ENCODE results near the gene SNRPF. TPM values are rescaled to one million over a fixed set of nuclear protein-coding genes. Genes with fewer than 3 reads are reported as not detected.
A peak's percentile ranks its signal among the peaks of the same experiment; 100 is the strongest.

Gene SNRPF
- total and polyA plus RNA-seq, 8 donors, result 10.9 to 55.4 (median 31.2) TPM; not detected in 2

DNA sequence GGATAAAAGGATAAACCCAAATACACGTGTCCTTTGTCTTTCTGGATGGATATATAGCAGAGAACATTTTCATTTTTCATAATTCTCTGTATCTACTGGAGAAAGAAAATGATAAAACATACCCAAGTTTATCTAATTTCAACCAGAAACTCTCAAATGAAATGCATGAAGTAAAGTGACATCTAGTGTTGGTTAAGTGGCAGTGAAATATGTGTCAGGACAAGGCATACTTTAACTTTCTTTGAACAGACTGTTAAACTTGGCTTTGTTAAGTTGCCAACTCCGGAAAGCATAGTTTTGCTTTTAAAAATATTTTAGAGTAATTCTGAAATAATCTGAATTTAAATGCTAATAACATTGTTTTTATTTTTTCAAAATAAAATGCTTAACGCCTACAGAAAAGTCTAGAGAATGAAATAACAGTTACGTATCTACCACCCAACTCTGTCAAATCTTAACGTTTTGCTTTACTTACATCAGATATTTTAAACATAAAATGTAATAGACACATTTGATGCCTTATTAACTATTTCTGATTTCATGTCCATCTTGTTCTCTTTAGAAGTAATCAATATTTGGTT, 43.0 kb upstream of the SNRPF start:
- intact Hi-C loops (cut with DNase I; ENCODE audit: low total_unique reads), result loop anchor here (5.0 kb wide), 1 partner anchor 233 kb away; no protein-coding TSS in a partner anchor
- DNase-seq, result peak in 1 of 2 donors; percentile 47
- no peaks in the 10 kb centered on the region for H3K27me3 ChIP-seq
- no peak overlapping the region for H3K4me3 ChIP-seq
- H3K27ac ChIP-seq, result no peak overlapping the region
- H3K36me3 ChIP-seq, result no peaks in the 10 kb centered on the region
- H3K9me3 ChIP-seq, result no peaks in the 10 kb centered on the region
- H3K4me1 ChIP-seq, result no peaks in the 10 kb centered on the region
- no peak for TF ChIP-seq POLR2A (IDR thresholded peaks at IDR 0.05)
- TF ChIP-seq, protein P1, sequence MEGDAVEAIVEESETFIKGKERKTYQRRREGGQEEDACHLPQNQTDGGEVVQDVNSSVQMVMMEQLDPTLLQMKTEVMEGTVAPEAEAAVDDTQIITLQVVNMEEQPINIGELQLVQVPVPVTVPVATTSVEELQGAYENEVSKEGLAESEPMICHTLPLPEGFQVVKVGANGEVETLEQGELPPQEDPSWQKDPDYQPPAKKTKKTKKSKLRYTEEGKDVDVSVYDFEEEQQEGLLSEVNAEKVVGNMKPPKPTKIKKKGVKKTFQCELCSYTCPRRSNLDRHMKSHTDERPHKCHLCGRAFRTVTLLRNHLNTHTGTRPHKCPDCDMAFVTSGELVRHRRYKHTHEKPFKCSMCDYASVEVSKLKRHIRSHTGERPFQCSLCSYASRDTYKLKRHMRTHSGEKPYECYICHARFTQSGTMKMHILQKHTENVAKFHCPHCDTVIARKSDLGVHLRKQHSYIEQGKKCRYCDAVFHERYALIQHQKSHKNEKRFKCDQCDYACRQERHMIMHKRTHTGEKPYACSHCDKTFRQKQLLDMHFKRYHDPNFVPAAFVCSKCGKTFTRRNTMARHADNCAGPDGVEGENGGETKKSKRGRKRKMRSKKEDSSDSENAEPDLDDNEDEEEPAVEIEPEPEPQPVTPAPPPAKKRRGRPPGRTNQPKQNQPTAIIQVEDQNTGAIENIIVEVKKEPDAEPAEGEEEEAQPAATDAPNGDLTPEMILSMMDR (IDR thresholded peaks at IDR 0.05), result peak in 5 of 7 experiments; percentile 49 to 86 (median 65)
- 44 to 52% (median 48%) methylated on average over 5 of the region's 5 CpGs for WGBS, 5 donors

DNA sequence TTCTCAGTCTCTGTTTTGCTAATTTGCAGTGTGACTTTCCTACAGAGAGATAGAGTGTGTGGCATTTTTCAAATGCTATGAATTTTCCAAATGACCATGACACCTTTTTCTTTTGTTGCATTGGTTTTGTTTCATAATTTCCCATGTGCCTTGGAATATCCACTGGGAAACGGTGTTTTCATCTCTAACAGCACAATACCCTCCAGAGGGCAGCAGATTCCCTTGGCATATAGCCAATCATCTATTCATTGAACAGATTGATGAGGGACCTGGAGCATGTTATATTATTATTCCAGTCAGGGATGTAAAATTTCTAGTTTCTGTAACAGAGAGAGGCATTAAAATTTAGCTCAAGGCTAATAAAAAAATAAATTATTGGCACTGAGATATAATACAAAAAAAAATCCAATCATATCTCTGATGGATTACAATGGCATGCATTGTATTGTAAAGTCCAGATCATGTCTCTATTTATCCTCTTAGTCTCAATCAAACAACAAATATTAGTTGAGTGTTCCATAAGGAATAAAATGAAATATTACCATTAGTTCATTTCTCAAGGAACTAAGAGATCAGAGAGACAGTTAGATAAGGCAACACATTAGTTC, 38.6 kb upstream of the SNRPF start:
- intact Hi-C loops (cut with DNase I; ENCODE audit: low total_unique reads), result no loop called here
- DNase-seq, result peak; percentile 63 to 76
- H3K9me3 ChIP-seq, result no peaks in the 10 kb centered on the region
- no peak overlapping the region for H3K4me3 ChIP-seq
- TF ChIP-seq EP300 (IDR thresholded peaks at IDR 0.05) (no peak), POLR2A (IDR thresholded peaks at IDR 0.05) (no peak), POLR2AphosphoS5 (IDR thresholded peaks at IDR 0.05) (peak in 1 of 3 donors; percentile 61)
- TF ChIP-seq, protein P1 (IDR thresholded peaks at IDR 0.05), result peak in 5 of 7 experiments; percentile 22 to 64 (median 49)
- no peaks in the 10 kb centered on the region for H3K36me3 ChIP-seq
- WGBS, 5 donors, result 0 to 2% (median 0%) methylated on average over 1 of the region's 1 CpG
- no peaks in the 10 kb centered on the region for H3K27me3 ChIP-seq
- H3K27ac ChIP-seq, result no peak overlapping the region
- H3K4me1 ChIP-seq, result no peaks in the 10 kb centered on the region

DNA sequence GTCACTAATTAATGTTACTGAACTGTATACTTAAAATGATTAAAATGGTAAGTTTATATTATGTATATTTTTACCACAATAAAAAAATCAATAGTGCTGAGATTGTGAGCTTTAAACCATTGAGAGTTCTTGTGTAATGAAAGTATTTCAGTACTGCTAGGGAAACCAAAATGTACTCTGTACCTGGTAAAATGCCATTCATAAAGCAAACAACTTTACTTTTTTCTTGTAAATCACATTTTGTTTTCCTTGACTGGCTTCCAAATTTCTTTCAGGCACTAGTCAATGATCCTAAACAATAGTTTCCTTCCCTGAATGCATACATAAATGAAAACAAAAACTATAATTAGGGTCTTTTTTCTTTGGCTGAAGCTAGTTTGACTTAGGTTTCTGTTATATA, 29.4 kb upstream of the SNRPF start:
- H3K27me3 ChIP-seq, result no peaks in the 10 kb centered on the region
- no peak overlapping the region for H3K4me3 ChIP-seq
- peak overlapping the region in 3 of 5 donors; percentile 19 to 66 (median 45) for H3K27ac ChIP-seq
- no peaks in the 10 kb centered on the region for H3K9me3 ChIP-seq
- peak in 1 of 2 donors; percentile 7 for DNase-seq
- H3K36me3 ChIP-seq, result no peaks in the 10 kb centered on the region
- TF ChIP-seq, protein P1 (IDR thresholded peaks at IDR 0.05), result no peak
- TF ChIP-seq POLR2A (IDR thresholded peaks at IDR 0.05) (no peak), EP300 (IDR thresholded peaks at IDR 0.05) (no peak)
- intact Hi-C loops (cut with DNase I; ENCODE audit: low total_unique reads), result no loop called here
- H3K4me1 ChIP-seq, result peaks cover 0 to 18% (median 10%) of the 10 kb centered on the region in 4 donors

DNA sequence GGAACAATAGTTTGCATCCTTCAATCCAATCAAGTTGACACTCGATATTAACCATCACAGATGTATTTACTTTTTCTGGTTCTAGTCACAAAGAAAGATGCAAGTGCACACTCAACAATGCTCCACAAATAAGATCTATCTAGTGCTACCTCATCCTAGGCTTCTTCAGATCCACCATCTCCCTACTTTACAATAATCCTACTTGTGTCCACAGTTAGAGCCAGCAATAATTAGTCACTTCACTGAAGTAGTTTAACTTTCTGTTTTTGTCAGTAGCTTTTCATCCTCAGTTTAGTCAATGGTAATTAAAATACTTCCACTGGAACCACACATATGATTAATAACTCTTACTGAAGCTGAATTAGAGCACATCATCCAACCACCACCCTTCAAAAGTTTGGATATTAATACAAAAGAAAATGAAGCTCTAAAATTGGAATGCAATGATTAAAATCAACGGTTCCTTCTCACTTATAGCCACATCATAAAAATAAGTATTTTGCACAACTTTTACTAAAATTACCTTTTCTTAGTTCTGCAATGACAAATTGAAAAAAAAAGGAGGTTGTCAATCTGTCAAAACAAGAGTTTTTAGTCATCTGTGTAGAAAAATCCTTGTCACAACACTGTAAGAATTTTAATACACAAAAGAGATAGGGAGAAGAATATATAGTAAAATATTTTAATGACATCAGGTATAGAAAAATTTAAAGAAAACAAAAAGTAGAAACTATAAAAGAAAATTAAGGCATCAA, 28.2 kb upstream of the SNRPF start:
- Histone ChIP-seq H3K4me1 (peaks cover 0 to 18% (median 10%) of the 10 kb centered on the region in 4 donors), H3K36me3 (no peaks in the 10 kb centered on the region), H3K4me3 (no peak overlapping the region), H3K27ac (peak overlapping the region in 1 of 5 donors; percentile 66), H3K9me3 (no peaks in the 10 kb centered on the region), H3K27me3 (no peaks in the 10 kb centered on the region)
- intact Hi-C loops (cut with DNase I; ENCODE audit: low total_unique reads), result no loop called here
- WGBS, 5 donors, result 56 to 65% (median 58%) methylated on average over 2 of the region's 2 CpGs
- no peak for DNase-seq
- TF ChIP-seq POLR2A (IDR thresholded peaks at IDR 0.05) (no peak), EP300 (IDR thresholded peaks at IDR 0.05) (no peak)

Measured in stomach (tissue), 9 donors.